SU-DHL-6 (cell line): ENCODE measurements around the gene CCDC88A.

Experiments used
- H2AFZ ChIP-seq: fragments of 200-600 bp; sonication (generic); 2 replicates; pipeline ENCODE4 v1.6.1; 2014; ENCODE audit warnings: low read depth, mild to moderate bottlenecking, moderate library complexity, mixed read lengths, antibody characterized with exemption, low read length; ENCODE audit not compliant: severe bottlenecking
- H3F3A ChIP-seq: fragments of 200-600 bp; shearing (Covaris generic); 2 replicates; pipeline ENCODE4 v1.6.0; 2016; ENCODE audit warnings: antibody characterized with exemption, mild to moderate bottlenecking; ENCODE audit not compliant: insufficient read depth
- H3K27ac ChIP-seq: fragments of 200-600 bp; sonication (generic); 2 replicates; pipeline ENCODE4 v1.5.1; 2016; ENCODE audit warnings: low read depth, mild to moderate bottlenecking, low read length, moderate library complexity, mixed read lengths
- H3K27me3 ChIP-seq: fragments of 200-600 bp; sonication (generic), shearing (Covaris generic); 2 replicates; pipeline ENCODE4 v1.6.0; 2014; ENCODE audit warnings: mild to moderate bottlenecking, low read length
- H3K36me3 ChIP-seq: fragments of 200-600 bp; sonication (generic); 2 replicates; pipeline ENCODE4 v1.6.1; 2014; ENCODE audit warnings: mild to moderate bottlenecking, low read length, mixed read lengths
- H3K4me2 ChIP-seq: fragments of 300-600, 200-600 bp; shearing (Covaris generic), sonication (generic); 2 replicates; pipeline ENCODE4 v1.6.0; 2014; ENCODE audit warnings: low read length, low read depth, mild to moderate bottlenecking; ENCODE audit not compliant: poor library complexity, severe bottlenecking
- H3K4me3 ChIP-seq: fragments of 200-600 bp; sonication (generic); 2 replicates; pipeline ENCODE4 v1.5.1; 2014; ENCODE audit warnings: antibody characterized with exemption, low read length, mild to moderate bottlenecking, mixed read lengths; ENCODE audit not compliant: insufficient read depth, poor library complexity, severe bottlenecking
- H3K79me2 ChIP-seq: fragments of 200-600 bp; sonication (generic); 2 replicates; pipeline ENCODE4 v1.6.1; 2014; ENCODE audit warnings: mild to moderate bottlenecking, low read length, moderate library complexity; ENCODE audit not compliant: insufficient read depth
- H3K9ac ChIP-seq: fragments of 200-600 bp; sonication (generic); 2 replicates; pipeline ENCODE4 v1.7.0; 2014; ENCODE audit warnings: mild to moderate bottlenecking, low read length
- H3K9me2 ChIP-seq: fragments of 200-600 bp; sonication (generic); replicated peaks from 2 replicates; pipeline ENCODE4 v1.6.1; 2014; ENCODE audit warnings: low read length; ENCODE audit not compliant: insufficient read depth
- H3K9me3 ChIP-seq: fragments of 200-600 bp; sonication (generic); 2 replicates; pipeline ENCODE4 v1.6.1; 2014; ENCODE audit warnings: low read length, mixed read lengths; ENCODE audit not compliant: insufficient read depth
- H4K20me1 ChIP-seq: fragments of 200-600 bp; sonication (generic); 2 replicates; pipeline ENCODE4 v1.6.1; 2014; ENCODE audit warnings: low read depth, mild to moderate bottlenecking, antibody characterized with exemption, low read length, moderate library complexity, mixed read lengths
- CTCF ChIP-seq: fragments of 200-600 bp; sonication (generic); IDR thresholded peaks from one replicate; pipeline ENCODE4 v1.5.1; 2017; ENCODE audit warnings: antibody characterized with exemption, mild to moderate bottlenecking, low read length, moderate library complexity; ENCODE audit not compliant: insufficient read depth, poor library complexity, severe bottlenecking
- EZH2phosphoT487 ChIP-seq: fragments of 200-600 bp; sonication (generic), shearing (Covaris generic); conservative IDR thresholded peaks from 2 replicates; pipeline ENCODE4 v1.6.1; 2018; ENCODE audit warnings: mild to moderate bottlenecking, antibody characterized with exemption, low read length, moderate library complexity, mixed read lengths

Gene CCDC88A

GRCh38 chr2:55418512-55419232 is 984 bp downstream of the CCDC88A start:
- Histone ChIP-seq H3K27me3 (no peaks in the 10 kb centered on the region), H4K20me1 (no peaks in the 10 kb centered on the region), H3K9ac (peak overlapping the region; percentile 94), H3K27ac (peak overlapping the region; percentile 86), H3K9me2 (no peaks in the 10 kb centered on the region), H2AFZ (peak overlapping the region; percentile 87), H3K4me2 (peak overlapping the region; percentile 98), H3K9me3 (no peaks in the 10 kb centered on the region), H3K79me2 (peaks cover 61% of the 10 kb centered on the region), H3K36me3 (no peaks in the 10 kb centered on the region), H3F3A (peaks cover 33% of the 10 kb centered on the region), H3K4me3 (peak overlapping the region; percentile 90)
- no peak for TF ChIP-seq CTCF
- TF ChIP-seq EZH2phosphoT487, result no peak

- Histone ChIP-seq H3K36me3 (no peaks in the 10 kb centered on the region), H3F3A (peaks cover 33% of the 10 kb centered on the region), H3K27me3 (no peaks in the 10 kb centered on the region), H3K9me2 (no peaks in the 10 kb centered on the region), H3K9me3 (no peaks in the 10 kb centered on the region), H3K4me2 (peak overlapping the region; percentile 98), H3K27ac (peak overlapping the region; percentile 86), H3K79me2 (peaks cover 67% of the 10 kb centered on the region), H3K4me3 (peak overlapping the region; percentile 90), H4K20me1 (no peaks in the 10 kb centered on the region), H3K9ac (peak overlapping the region; percentile 94), H2AFZ (no peak overlapping the region)
- TF ChIP-seq EZH2phosphoT487 (no peak), CTCF (no peak)
Measured at GRCh38 chr2:55418072-55418471, 1.6 kb downstream of the CCDC88A start.

GRCh38 chr2:55416786-55417568 is 2.7 kb downstream of the CCDC88A start:
- Histone ChIP-seq H3K36me3 (0 out of 2 replicates have a peak, but pooled peaks cover 4% of the 10 kb centered on the region), H3K9me3 (no peaks in the 10 kb centered on the region), H3F3A (peaks cover 33% of the 10 kb centered on the region), H3K9me2 (no peaks in the 10 kb centered on the region), H3K4me3 (peak overlapping the region; percentile 90), H3K27ac (peak overlapping the region; percentile 53), H3K9ac (peak overlapping the region; percentile 17; the same call in 1 of the 2 replicates), H3K4me2 (peak overlapping the region; percentile 98), H3K27me3 (no peaks in the 10 kb centered on the region), H4K20me1 (no peaks in the 10 kb centered on the region), H2AFZ (no peak overlapping the region), H3K79me2 (peaks cover 78% of the 10 kb centered on the region)
- TF ChIP-seq CTCF (no peak), EZH2phosphoT487 (no peak)
